HG03378 (cell line): Measurements from ENCODE around the gene DARS2.
"Not testable (repeated sequence)": the region's sequence is repeated elsewhere in the genome, so short reads cannot be mapped to it uniquely, and the experiment has no call there.

ENCODE experiments used
- ATAC-seq: cut with Tn5 transposase; IDR thresholded peaks from one replicate; pipeline ENCODE4 v1.9.1; 2021; ENCODE audit warnings: mild to moderate bottlenecking, moderate library complexity; ENCODE audit not compliant: unreplicated experiment

DARS2 gene

GRCh38 chr1:173862146-173862768 lies 37.8 kb downstream of the DARS2 start:
- ATAC-seq = not testable (repeated sequence)

DNA sequence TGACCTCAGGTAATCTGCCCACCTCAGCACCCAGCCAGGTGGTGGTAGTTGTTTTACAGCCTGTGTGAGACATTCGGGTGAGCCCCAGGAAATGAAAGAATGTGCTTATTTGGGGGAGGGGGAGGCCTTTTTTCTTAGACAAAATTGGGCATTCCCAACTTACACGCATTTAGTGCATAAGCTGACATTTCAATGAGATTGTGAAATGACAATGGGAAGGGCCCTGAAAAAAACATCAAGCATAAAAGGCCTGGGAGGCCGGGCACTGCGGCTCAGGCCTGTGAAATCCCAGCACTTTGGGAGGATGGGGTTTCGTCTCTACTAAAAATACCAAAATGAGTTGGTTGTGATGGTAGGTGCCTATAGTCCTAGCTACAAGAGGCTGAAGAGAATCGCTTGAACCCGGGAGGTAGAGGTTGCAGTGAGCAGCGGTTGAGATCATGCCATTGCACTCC lies 38.3 kb downstream of the DARS2 start:
- no peak for ATAC-seq

DNA sequence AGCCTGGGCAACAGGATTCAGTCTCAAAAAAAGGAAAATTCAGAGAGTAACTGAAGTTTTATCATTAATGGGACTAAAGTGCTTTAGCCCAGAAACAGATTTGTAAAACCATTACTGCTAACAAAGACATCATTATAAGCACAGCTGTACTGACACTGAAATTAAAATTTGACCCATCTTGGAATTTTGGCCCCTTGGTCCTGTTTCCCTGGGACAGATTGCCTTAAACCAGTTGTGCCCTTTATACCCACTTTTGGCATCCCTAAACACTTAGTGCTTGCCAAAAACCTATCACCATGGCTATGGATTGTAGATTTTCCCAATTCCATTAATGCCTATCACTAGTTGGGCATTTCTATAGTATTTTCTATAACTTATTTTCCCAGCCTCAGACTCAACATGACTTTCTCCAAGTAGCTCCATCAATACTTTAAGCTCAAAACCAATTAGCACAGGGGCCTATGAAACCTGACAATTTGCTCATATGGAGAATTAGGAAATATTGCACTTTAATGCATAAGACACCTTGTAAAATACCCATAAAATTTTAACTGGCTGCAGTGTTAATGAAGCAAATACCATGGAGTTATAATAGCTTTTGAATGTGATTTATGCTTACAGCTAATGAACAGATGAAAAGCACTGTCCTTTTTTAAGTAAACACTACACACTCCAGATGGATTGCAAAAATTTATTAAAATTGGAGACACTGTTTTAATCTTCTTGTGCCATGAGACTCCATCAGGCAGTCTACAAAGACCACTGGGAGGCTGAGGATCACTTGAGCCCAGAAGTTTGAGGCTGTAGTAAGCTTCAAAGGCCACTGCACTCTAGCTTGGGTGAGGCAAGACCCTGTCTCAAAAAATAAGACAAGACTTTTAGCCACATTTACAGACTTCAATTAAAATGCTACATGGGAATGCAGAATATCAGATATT lies 39.0 kb downstream of the DARS2 start:
- ATAC-seq = no peak

DNA sequence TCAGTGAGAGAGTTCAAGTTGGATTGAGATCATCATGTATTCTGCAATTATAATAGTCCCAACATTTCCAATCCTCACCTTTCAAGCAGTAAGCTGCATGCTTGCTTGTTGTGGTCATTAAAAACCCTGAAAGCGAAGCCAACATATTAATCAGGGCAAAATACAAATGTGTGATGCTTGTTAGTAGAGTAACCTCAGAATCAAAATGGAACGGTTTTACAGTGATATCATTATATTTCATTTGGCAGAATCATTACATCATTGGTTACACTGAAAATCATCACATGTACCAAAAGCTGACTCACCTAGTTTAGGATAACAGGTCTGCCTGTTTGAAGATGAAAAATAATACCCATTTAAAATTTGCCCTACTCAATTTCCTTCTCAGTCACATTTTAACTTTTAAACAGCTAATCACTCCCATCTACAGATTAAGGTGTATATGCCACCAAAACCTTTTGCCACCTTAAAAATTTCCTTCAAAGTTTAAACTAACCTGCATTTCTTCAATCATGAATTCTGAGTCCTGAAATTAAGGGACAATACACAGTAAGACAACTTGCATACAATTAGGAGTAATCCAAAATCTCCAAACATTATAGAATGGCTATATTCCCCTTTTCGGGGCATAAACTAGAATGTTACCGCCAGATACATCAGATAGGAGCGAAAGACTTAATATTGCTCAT lies 39.9 kb downstream of the DARS2 start:
- ATAC-seq = no peak

GRCh38 chr1:173865468-173866164 lies 41.1 kb downstream of the DARS2 start:
- ATAC-seq = no peak

GRCh38 chr1:173866413-173867115 lies 42.1 kb downstream of the DARS2 start:
- ATAC-seq = no peak

- no peak for ATAC-seq
Measured at GRCh38 chr1:173867141-173867752, 42.8 kb downstream of the DARS2 start.

- ATAC-seq = peak; percentile 78
Measured at GRCh38 chr1:173867753-173868265, 43.3 kb downstream of the DARS2 start, which contains the start of gene GAS5. TSS of gene GAS5 (minus strand) at chr1:173867989.

DNA sequence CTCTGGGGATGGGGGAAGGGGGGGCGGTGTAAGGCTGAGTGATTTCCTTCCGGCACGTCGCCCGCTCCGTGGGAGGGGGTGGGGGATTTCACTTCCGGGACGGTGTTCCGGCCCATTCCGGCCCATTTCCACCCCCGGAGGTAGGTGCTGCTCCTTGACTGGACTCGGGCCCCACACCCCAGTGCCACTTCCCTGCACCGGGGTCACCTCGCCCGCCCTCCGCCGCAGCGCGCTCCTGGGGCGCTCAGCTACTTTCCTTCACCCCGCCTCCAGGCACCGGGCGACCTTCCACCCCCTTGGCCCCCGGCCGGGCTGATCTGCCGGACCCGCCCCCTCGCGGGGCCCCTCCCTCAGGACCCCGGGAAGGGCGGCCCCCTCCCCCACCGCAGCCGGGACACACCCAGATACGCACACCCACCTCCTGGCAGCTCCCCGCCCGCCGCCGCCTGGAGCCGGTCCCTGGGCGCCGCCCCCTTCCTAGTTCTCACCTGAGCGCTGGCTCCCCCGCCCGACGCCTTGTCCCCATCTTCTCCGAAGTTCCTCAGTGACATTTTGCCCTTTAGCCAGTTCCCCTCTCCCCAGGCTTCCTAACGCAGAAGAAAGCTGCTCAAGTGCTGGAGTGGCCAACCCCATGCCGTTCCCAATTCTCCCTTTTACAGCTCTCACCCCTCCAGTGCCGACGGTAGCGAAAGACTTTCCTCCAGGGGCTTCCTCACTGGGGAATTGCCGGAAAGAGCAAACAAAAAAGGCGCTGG lies 44.0 kb downstream of the DARS2 start, which contains the start of gene ZBTB37:
TSS of gene ZBTB37 (plus strand) at position 115 of the 755 bp plus-strand sequence. CDS start 1,846 bp downstream, outside the sequence.
- ATAC-seq = peak; percentile 40

- no peak for ATAC-seq
Measured at GRCh38 chr1:173869021-173869359, 44.5 kb downstream of the DARS2 start.

DNA sequence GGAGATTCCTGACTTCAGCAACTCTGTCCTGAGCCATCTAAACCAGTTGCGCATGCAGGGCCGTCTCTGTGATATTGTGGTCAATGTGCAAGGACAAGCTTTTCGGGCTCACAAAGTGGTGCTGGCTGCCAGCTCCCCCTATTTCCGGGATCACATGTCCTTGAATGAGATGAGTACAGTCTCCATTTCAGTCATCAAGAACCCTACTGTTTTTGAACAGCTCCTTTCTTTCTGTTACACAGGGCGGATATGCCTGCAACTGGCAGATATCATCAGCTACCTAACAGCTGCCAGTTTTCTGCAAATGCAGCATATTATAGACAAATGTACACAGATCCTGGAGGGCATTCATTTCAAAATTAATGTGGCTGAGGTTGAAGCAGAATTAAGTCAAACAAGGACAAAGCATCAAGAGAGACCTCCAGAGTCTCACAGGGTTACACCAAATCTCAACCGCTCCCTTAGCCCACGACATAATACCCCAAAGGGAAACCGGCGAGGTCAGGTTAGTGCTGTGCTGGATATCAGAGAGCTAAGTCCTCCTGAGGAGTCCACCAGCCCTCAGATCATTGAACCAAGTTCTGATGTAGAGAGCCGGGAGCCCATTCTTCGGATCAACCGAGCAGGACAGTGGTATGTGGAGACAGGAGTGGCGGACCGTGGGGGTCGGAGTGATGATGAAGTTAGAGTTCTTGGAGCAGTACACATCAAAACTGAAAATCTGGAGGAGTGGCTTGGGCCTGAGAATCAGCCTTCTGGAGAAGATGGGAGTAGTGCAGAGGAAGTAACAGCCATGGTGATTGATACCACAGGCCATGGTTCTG lies 46.0 kb downstream of the DARS2 start:
- no peak for ATAC-seq

- ATAC-seq = no peak
Measured at GRCh38 chr1:173871091-173871490, 46.6 kb downstream of the DARS2 start.

DNA sequence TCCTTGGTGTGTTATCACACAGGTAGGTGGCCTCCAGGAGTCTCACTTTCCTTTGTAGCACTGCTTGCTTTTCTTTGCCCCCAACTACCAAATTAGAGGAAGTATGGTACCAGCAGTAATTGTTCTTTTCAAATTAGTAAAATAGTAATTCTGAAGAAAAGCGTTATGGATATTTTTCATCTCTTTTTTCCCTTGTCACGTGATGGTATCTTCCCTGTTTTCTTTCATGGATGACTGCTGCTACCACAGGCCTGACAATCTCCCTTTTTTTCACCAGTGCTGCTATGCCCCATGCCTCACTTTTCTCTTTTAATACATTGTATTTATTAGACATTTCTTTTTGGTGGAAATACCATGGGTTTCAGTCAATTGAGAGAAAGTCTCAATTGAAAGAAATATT lies 47.0 kb downstream of the DARS2 start:
- no peak for ATAC-seq

GRCh38 chr1:173876732-173877131 lies 52.3 kb downstream of the DARS2 start:
- ATAC-seq = no peak

DNA sequence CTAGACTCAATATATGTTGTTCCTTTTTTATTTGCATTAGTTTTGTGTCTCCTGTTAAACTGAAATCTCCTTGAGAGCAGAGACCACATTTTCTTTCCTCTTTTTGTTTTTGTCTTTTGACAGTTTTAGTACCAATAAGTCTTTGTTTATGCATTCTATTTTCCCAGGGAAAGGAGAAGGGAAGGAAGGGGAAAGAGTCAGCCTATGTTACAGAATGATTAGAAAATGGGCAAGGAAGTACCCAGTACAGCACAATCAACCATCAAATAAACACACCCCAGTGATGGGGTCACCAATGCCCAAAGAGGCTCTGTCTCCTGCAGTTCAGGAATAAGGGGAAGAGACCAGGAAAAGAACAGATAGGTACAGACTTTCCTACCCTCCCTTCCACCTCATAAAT lies 53.8 kb downstream of the DARS2 start:
- no peak for ATAC-seq

DNA sequence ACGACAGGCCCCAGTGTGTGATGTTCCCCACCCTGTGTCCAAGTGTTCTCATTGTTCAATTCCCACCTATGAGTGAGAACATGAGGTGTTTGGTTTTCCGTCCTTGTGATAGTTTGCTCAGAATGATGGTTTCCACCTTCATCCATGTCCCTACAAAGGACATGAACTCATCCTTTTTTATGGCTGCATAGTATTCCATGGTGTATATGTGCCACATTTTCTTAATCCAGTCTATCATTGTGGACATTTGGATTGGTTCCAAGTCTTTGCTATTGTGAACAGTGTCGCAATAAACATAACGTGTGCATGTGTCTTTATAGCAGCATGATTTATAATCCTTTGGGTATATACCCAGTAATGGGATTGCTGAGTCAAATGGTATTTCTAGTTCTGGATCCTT lies 56.6 kb downstream of the DARS2 start:
- not testable (repeated sequence) for ATAC-seq

DNA sequence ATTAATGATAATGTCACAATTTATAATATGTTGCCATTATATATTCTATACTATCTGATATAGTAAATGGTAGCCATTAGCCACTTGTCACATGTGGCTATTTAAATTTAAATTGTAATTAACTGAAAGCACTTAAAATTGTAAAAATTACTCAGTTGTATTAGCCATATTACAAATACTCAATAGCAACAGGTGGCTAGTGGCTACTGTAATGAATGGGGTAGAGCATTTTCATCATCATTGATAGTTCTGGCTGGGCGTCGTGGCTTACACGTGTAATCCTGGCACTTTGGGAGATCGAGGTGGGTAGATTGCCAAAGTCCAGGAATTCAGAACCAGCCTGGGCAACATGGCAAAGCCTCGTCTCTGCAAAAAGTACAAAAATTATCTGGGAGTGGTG lies 60.2 kb downstream of the DARS2 start:
- no peak for ATAC-seq
